RCC 7860 (cell line): ENCODE results near the gene C10orf62.
"Not testable (repeated sequence)": the region's sequence is repeated elsewhere in the genome, so short reads cannot be mapped to it uniquely, and the experiment has no call there.

ENCODE experiments used
- DNase-seq: peaks from one replicate; pipeline ENCODE4 v3.0.0-alpha.2; 2015; ENCODE audit warnings: low spot score
- FAIRE-seq: peaks from 2 replicates; lab custom pipeline; 2012; peaks lifted over from hg19 to GRCh38; lab: Jason Lieb, UNC

Gene C10orf62, protein sequence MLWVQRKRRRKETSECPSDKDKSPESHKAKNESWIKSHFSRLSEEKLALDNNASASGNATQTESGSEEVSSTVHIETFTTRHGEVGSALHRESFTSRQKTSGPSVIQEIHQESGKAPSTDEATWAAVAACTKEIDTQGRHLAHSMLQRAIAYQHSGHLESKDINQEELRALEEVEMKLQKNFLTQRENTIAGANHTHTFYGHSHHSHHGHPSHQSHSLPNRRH

DNA sequence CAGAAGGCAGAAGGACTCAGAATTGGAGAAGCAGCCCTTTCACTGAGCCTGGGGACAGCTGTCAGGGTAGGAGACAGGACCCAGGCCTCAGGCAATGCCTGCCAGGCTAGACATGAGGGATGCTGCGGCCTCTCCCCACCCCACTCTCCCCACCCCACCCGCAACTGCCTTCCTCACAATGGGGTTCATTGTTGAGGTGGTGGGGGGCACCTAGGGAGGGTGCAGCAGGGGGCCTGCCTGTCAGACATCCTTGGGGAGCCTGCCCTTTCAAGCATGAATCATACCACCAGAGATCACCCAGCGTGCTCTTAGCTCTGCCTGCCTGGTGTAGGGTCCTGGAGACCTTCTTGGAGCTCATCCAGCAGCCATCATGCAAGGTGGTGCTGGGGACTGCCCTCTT is at the start of gene C10orf62:
Gene C10orf62 (plus strand): TSS at position 243 of the 400 bp plus-strand sequence. CDS start 177 bp downstream, outside the sequence.
- FAIRE-seq (no peak), DNase-seq (no peak)

DNA sequence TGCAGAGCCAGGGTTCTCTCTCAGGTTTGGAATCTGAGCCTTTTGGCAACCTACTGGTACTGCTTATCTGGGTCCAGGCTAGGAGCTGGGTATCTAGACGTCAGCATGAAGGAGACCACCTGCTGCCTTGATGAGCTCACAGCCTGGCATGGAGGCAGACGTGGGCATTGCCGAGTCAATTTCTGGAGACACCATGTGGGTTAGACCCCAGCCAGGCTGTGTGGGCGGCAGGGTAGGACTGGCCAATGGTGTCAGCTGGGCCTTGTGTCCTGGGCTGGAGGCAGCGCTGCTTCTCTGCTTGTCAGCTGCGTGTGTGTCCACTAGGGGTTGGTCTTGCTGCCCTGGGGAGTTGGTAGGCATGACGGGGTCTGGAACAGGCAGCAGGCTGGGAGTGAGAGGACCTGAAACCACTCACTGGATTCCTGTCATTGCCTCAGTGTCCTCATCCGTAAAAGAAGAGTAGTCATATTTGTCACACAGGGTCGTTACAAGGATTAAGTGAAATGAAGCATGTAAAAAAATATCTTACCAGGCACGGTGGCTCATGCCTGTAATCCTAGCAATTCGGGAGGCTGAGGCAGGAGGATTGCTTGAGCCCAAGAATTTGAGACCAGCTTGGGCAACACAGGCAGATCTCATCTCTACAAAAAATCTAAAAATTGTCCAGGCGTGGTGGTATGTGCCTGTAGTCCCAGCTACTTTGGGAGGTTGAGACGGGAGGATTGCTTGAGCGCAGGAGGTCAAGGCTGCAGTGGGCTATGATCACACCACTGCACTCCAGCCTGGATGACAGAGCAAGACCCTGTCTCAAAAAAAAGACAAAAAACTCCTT is 48.6 kb upstream of the C10orf62 start:
- FAIRE-seq (peak; percentile 87), DNase-seq (peak; percentile 95)

DNA sequence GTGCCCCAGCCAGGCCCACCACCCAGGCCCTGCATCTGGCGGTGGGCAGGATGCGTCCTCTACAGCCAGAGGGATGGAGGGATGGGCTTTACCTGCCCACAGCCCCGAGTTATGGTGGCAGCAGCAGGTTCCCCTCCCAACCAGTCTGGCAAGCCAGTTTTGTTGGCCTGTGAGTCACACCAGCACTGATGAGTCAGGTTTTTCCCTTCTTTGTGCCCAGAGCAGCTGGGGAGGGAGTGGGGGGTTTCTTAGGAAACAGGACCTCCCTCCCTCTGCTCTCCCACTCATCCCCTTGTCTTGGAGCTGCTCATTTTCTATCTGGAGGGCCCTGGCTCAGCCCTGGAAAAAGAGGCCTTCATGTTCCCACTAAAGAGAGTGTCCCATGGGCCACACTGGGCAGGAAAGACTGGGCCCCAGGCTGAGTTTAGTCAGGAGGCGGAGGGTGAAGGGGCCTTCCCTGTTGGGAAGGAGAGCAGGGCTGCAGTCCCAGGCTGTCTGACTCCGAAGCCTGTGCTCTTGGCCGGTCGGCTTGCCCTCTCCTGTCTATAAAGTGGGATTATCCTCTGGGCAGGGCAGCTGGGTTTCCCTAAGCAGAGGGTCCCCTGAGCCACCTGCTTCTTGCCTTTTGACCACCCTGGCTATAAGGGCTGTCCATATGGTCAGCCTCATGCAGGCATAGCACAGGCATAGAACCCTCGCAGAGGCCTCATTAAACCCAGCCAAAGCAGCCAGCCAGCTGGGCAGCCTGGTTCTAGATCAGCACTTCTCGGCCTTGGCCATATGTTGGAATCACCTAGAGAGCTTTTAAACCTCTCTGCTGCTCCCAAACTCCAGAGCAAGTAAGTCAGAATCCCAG is 47.1 kb upstream of the C10orf62 start:
- FAIRE-seq (peak; percentile 91), DNase-seq (peak; percentile 91)

GRCh38 chr10:97543025-97543546 is 46.4 kb upstream of the C10orf62 start:
- DNase-seq = peak; percentile 91
- FAIRE-seq = peak; percentile 89

GRCh38 chr10:97546456-97547270 is 42.9 kb upstream of the C10orf62 start:
- FAIRE-seq (no peak), DNase-seq (no peak)

- FAIRE-seq (no peak), DNase-seq (no peak)
Measured at GRCh38 chr10:97547271-97547600, 42.3 kb upstream of the C10orf62 start.

- FAIRE-seq (no peak), DNase-seq (peak; percentile 47)
Measured at GRCh38 chr10:97547962-97548361, 41.6 kb upstream of the C10orf62 start.

DNA sequence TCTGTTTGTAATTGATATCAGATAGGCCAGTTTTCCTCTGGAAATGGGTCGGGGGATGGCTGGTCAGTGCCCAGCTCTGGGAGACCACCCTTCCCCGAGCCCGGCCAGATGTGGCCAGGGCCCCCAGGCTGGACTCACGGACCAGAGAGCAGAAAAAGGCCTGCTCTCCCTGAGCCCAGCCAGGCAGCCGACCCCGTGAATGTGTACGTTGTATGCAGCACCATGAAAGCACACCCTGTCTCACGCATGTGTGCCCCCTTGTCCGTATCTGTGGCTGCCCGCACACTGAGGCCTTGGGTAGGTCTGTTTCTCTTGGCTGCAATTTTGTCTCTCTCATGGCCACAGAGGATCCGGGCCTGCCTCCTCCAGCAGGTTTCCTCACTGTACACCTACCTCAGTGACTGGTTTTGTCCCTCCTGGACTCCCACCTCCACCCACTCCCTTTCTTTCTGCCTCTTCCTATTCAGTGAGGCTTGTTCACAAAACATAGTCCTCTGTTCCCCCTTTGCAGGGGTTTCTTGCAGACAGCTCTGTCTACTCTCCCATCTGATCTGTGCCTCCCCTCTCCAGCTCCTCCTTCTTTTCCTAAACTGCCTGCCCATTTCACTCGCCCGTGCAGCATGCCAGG is 40.6 kb upstream of the C10orf62 start:
- FAIRE-seq = no peak
- DNase-seq = no peak

DNA sequence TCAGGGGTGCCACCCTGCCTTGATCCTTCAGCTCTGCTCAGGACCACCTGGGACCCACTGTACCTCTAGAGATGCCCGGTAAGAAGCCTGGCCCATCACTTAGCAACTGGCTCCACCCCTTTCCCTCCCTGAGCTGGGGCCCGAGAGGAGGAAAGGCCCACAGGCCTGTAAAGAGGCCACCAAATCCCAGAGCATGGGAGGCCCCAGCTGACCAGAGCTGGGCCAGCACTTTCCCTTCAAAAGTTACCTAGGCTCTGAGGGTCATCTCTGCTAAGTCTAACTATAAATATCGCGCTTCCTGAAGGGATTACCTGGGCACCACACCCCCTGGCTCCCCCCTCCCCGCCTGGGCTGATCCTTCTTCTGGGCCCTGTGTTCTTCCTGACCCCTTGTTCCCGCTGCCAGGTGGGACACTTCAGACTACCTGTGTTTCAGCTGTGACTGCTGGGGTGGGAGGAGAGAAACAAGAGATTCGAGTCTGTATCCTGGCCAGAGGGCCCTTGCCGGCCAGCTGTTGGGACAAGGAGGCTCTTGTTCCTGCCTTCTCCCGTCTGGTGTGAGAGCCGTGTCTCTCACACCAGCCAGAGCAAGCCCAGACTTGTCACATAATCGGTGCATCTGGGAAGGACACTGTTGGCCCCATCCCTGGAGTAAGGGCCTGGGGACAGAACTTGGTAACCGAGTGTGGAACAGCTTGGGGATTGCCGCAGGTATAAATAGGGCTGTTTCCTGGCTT is 39.8 kb upstream of the C10orf62 start:
- DNase-seq (no peak), FAIRE-seq (no peak)

DNA sequence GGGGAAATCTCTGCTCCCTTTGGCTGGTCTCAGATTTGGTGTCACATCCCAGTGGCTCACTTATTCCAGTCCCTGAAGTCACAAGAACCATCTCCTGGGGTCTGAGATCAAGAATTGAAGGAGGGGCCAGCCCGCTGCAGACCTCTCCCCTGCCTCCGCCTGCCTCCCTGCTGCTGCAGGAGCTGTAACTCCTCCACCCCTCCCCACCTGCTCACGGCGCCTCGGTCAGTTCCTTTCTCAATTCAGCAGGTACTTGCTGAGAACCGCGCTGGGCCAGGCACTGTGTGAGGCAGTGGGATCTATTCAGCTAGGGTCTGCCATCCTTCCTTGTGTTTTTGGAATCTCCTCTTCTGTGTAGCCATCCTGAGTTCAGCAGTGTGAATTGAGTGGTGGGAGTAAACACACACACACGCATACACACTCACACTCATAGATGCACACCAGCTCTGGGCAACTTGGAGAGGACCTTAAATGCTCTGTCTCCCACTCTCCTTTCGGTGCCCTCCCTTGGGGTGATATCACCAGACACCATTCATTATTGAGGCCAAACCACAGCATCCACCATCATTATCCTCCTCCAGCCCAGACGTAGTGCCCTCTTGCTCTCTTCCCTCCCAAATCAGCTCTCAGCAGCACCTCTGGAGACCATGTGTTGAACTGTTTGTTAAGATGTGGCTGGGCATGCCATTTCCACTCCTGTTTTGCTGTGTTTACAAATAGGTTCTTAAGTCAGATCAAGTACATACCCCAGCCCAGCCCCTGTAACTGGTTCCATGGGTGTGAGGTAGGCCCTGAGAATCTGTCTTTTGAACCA is 39.0 kb upstream of the C10orf62 start:
- DNase-seq (no peak), FAIRE-seq (no peak)

DNA sequence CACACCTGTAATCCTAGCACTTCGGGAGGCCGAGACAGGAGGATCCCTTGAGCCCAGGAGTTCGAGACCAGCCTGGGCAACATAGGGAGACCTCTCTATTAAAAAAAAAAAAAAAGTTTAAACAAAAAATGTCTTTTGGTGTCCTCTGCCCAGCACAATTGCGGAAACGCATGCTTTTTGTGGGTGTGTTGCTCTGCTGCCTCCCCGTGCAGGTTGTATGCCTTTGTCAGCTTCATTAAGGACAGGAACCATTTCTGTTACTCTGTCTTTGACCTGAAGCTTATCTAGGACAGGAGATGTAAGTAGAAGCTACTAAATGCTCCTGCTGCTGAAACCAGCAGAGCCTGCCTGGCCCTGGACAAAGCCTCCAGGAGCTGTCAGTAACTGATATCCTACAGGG is 38.2 kb upstream of the C10orf62 start:
- DNase-seq = no peak
- no peak for FAIRE-seq

DNA sequence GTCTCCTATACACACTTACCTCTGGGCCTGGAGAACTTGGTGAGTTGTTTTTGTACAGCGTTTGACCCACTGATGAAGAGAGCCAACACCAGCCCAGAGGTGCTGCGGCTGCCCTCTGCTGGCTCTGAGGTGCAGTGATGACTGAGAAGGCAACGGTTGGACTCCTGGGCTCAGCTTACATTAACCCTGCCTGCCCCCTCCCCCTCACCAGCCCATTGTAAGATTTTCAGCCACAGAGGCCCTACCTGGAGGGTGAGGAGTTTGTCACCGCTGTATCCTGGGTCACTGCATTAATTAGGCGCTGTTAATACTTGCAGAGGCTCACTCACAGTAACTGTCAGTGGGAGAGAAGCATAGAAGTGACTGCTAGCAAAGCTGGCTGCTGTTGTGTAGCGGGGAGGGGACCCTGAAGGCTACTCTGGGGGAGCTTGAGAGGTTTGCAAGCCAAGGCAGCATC is 35.9 kb upstream of the C10orf62 start:
- DNase-seq (no peak), FAIRE-seq (no peak)

DNA sequence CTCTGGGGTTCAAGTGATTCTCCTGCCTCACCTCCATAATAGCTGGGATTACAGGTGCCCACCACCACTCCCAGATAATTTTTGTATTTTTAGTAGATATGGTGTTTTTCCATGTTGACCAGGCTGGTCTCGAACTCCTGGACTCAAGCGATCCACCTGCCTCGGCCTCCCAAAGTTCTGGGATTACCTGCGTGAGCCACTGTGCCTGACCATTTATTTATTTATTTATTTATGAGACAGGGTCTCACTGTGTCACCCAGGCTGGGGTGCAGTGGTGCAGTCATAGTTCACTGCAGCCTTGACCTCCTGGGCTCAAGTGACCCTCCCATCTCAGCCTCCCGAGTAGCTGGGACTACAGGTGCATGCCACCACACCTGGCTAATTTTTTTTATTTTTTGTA is 35.2 kb upstream of the C10orf62 start:
- not testable (repeated sequence) for FAIRE-seq, DNase-seq

DNA sequence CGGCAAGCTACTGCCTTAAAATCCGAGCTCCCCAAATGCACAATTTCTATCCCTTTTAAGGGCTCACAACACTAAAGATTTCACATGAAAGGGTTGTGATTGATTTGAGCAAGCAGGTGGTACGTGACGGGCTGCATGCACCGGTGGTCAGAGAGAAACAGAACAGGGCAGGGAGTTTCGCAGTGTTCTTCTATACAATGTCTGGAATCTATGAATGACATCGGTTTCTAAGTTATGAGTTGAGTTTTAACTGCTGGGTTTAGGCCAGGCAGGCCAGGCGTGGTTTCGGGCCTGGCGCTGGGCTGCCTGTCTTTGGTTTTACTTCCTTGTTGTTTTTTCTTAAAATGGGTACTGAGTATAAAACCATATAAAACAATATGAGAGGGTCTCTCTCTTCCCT is 34.0 kb upstream of the C10orf62 start:
- DNase-seq = not testable (repeated sequence)

DNA sequence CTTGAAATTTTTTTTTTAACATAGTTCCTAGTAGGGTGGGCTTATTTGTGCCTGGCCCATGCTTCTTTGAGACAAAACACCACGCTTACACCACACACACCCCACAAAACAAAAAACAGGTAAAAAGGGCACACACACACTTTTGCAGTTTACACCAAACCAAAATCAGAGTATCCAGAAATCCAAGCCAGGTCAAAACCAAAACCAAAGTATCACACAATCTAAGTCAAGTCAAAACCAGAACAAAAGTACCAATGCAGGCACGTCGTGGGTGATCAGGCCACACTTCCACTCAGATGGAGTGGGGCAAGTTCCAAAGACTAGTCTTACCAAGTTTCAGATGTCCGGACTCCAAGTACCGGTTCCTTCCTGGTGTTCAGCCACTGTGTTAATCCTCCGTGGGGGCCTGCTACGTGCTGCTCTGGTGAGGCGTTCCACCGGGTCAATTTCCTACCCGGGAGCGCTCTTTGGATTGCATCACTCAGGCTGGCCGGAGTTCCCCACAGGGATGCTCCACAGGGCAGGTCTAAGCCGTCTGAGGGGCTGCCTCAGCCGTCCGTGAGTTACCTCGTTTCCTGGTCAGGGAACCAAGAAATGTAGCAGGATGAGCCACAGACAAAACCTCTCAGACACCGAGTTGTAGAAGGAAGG is 28.7 kb upstream of the C10orf62 start:
- peak; percentile 57 for DNase-seq
- not testable (repeated sequence) for FAIRE-seq

More for the DNA sequence above, 34.0 kb upstream of the C10orf62 start:
- not testable (repeated sequence) for FAIRE-seq

DNA sequence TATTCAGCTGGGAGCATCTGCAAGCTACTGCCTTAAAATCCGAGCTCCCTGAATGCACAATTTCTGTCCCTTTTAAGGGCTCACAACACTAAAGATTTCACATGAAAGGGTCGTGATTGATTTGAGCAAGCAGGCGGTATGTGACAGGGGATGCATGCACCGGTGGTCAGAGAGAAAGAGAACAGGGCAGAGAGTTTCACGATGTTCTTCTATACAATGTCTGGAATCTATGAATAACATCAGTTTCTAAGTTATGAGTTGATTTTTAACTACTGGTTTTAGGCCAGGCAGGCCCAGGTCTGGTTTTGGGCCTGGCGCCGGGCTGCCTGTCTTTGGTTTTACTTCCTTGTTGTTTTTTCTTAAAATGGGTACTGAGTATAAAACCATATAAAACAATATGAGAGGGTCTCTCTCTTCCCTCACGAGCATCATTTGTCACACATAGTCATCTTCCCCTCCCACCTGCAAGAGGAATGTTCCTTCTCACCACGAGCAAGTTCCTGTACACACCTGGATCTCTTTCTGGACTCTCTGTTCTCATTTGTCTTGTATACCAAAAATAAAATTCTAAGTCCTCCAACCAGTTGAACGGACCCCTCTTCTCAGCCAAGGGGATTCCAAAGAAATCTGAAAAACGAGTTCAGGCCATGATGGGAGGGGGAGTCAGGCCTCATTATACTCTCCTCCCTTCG is 28.0 kb upstream of the C10orf62 start:
- not testable (repeated sequence) for FAIRE-seq

DNA sequence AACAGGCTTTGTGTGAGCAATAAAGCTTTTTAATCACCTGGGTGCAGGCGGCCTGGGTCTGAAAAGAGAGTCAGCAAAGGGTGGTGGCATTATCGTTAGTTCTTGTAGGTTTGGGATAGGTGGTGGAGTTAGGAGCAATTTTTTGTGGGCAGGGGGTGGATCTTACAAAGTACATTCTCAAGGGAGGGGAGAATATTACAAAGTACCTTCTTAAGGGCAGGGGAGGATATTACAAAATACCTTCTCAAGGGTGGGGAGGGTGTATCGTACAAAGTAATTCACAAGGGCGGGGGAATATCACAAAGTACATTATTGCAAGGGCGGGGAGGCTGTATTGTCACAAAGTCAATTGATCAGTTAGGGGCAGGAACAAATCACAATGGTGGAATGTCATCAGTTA is 27.2 kb upstream of the C10orf62 start:
- not testable (repeated sequence) for DNase-seq, FAIRE-seq

More for the DNA sequence above, 28.0 kb upstream of the C10orf62 start:
- not testable (repeated sequence) for DNase-seq
